HCT116 (cell line): ENCODE measurements around the gene RGS13. TPM values are rescaled to one million over a fixed set of nuclear protein-coding genes. Genes with fewer than 3 reads are reported as not detected.

ENCODE experiments used
- ATAC-seq: fragments of 200-7000 bp; cut with Tn5 transposase; 2 replicates; pipeline ENCODE4 v1.9.1; 2020; ENCODE audit warnings: mild to moderate bottlenecking, moderate library complexity
- BruUV-seq: library from RNA; stranded (reverse); fragments of 400-500 nt; replicated peaks from 2 replicates; lab custom pipeline; 2021; lab: Mats Ljungman, UMichigan
- CTCF ChIA-PET: fragments of 300-600 bp; sonication (Branson Sonifier 250); formaldehyde crosslinking; loops from one replicate; lab custom pipeline; 2021; ENCODE audit warnings: antibody characterized with exemption; lab: Charles Lee
- POLR2A ChIA-PET: fragments of 300-600, 350-600 bp; sonication (Branson Sonifier 250); formaldehyde crosslinking; loops from one replicate; lab custom pipeline; 2021; ENCODE audit warnings: antibody characterized with exemption; lab: Charles Lee
- RAD21 ChIA-PET, 2 experiments: fragments of 300-600 bp; sonication (Branson Sonifier 250); formaldehyde crosslinking; loops; one replicate each; lab custom pipeline; 2023; ENCODE audit warnings: low total read pairs in 2 of 2; ENCODE audit not compliant: uncharacterized antibody in 2 of 2, unreplicated experiment in 2 of 2, low non-redundant PET in 1 of 2; lab: Charles Lee
- DNase-seq: peaks from one replicate; pipeline ENCODE4 v3.0.0-alpha.2; 2010; ENCODE audit warnings: low read depth, low spot score
- H2AFZ ChIP-seq: fragments of 200-600 bp; shearing (Covaris generic), sonication (generic); 2 replicates; pipeline ENCODE4 v1.6.1; 2017; ENCODE audit warnings: low read depth, mixed run types, mixed read lengths, antibody characterized with exemption, low read length; ENCODE audit not compliant: poor library complexity, severe bottlenecking
- H3K27ac ChIP-seq: 2 replicates; pipeline ENCODE4 v1.5.1; 2012; ENCODE audit warnings: low read depth, low read length
- H3K27me3 ChIP-seq: fragments of 200-600 bp; sonication (generic); 2 replicates; pipeline ENCODE4 v1.6.1; 2016; ENCODE audit warnings: mixed run types, low read length, mixed read lengths; ENCODE audit not compliant: insufficient read depth
- H3K36me3 ChIP-seq, 2 experiments: fragments of 200-500 bp in 1 of 2; fragments of 200-600 bp in 1 of 2; sonication (Bioruptor generic) in 1 of 2; sonication (generic) in 1 of 2; 2 replicates each; pipeline versions ENCODE4 v1.5.1 to v1.6.1; 2014 to 2016; ENCODE audit warnings: low read length in 2 of 2, inconsistent platforms in 1 of 2, mixed read lengths in 1 of 2, mixed run types in 1 of 2; ENCODE audit not compliant: insufficient read depth in 2 of 2, control insufficient read depth in 1 of 2
- H3K4me1 ChIP-seq, 2 experiments: fragments of 200-600 bp in 1 of 2; sonication (generic) in 1 of 2; 2 replicates each; pipeline versions ENCODE4 v1.5.1 to v1.6.1; 2012 to 2017; ENCODE audit warnings: low read length in 2 of 2, inconsistent platforms in 1 of 2, mild to moderate bottlenecking in 1 of 2, mixed read lengths in 1 of 2, mixed run types in 1 of 2, moderate library complexity in 1 of 2; ENCODE audit not compliant: insufficient read depth in 2 of 2, control insufficient read depth in 1 of 2
- H3K4me2 ChIP-seq: fragments of 200-600 bp; sonication (generic); 2 replicates; pipeline ENCODE4 v1.6.1; 2017; ENCODE audit warnings: mixed run types, low read length, mixed read lengths
- H3K4me3 ChIP-seq, 2 experiments: fragments of 200-600 bp in 1 of 2; sonication (generic) in 1 of 2; replicated peaks in 1 of 2; 2 replicates each; pipeline ENCODE4 v1.5.1; 2011 to 2016; ENCODE audit warnings: low read length in 2 of 2, control low read depth in 1 of 2, low read depth in 1 of 2, mild to moderate bottlenecking in 1 of 2, mixed read lengths in 1 of 2, mixed run types in 1 of 2
- H3K79me2 ChIP-seq: fragments of 200-600 bp; sonication (generic); 2 replicates; pipeline ENCODE4 v1.6.1; 2017; ENCODE audit warnings: mild to moderate bottlenecking, mixed run types, low read length, moderate library complexity, mixed read lengths; ENCODE audit not compliant: insufficient read depth
- H3K9ac ChIP-seq: fragments of 200-600 bp; sonication (generic); 2 replicates; pipeline ENCODE4 v1.6.1; 2016; ENCODE audit warnings: low read length, mixed read lengths
- H3K9me2 ChIP-seq: fragments of 200-600 bp; sonication (generic), shearing (Covaris generic); 2 replicates; pipeline ENCODE4 v1.6.1; 2017; ENCODE audit warnings: mixed run types, mild to moderate bottlenecking, moderate library complexity; ENCODE audit not compliant: insufficient read depth
- H3K9me3 ChIP-seq, 2 experiments: fragments of 200-500 bp in 1 of 2; fragments of 200-600 bp in 1 of 2; sonication (Bioruptor generic) in 1 of 2; sonication (generic) in 1 of 2; 2 replicates each; pipeline ENCODE4 v1.6.1; 2014 to 2017; ENCODE audit warnings: low read length in 2 of 2, mixed read lengths in 2 of 2, inconsistent platforms in 1 of 2, low read depth in 1 of 2, mild to moderate bottlenecking in 1 of 2, mixed run types in 1 of 2, moderate library complexity in 1 of 2; ENCODE audit not compliant: control insufficient read depth in 1 of 2, insufficient read depth in 1 of 2
- H4K20me1 ChIP-seq: fragments of 200-600 bp; sonication (generic), shearing (Covaris generic); 2 replicates; pipeline ENCODE4 v1.6.1; 2017; ENCODE audit warnings: mixed run types, mild to moderate bottlenecking, moderate library complexity; ENCODE audit not compliant: insufficient read depth
- ATF3 ChIP-seq: IDR thresholded peaks from 2 replicates; pipeline ENCODE4 v1.6.1; 2012
- CBX3 ChIP-seq: IDR thresholded peaks from 2 replicates; pipeline ENCODE4 v1.6.1; 2012; ENCODE audit warnings: low read depth
- ELF1 ChIP-seq: IDR thresholded peaks from 2 replicates; pipeline ENCODE4 v1.6.1; 2012; ENCODE audit warnings: low read depth, borderline replicate concordance
- EZH2 ChIP-seq: fragments of 200-600 bp; sonication (generic); IDR thresholded peaks from 2 replicates; pipeline ENCODE4 v1.6.1; 2017; ENCODE audit warnings: antibody characterized with exemption, mixed run types
- JUND ChIP-seq: IDR thresholded peaks from 2 replicates; pipeline ENCODE4 v1.6.1; 2012
- POLR2A ChIP-seq: IDR thresholded peaks from 2 replicates; pipeline ENCODE4 v1.7.0; 2011; ENCODE audit warnings: borderline replicate concordance; ENCODE audit not compliant: insufficient read depth, insufficient read length; ENCODE audit errors: extremely low read depth
- REST ChIP-seq: IDR thresholded peaks from 2 replicates; pipeline ENCODE4 v1.6.1; 2012; ENCODE audit warnings: low read depth
- SIN3A ChIP-seq: IDR thresholded peaks from 2 replicates; pipeline ENCODE4 v1.6.1; 2012; ENCODE audit warnings: low read depth
- SP1 ChIP-seq: IDR thresholded peaks from 2 replicates; pipeline ENCODE4 v1.6.1; 2012; ENCODE audit warnings: low read depth
- intact Hi-C: fragments of 100-400 bp; cut with micrococcal nuclease; formaldehyde crosslinking; loops from 2 replicates; pipeline ENCODE4 v1.10.0; 2022
- total RNA-seq: library from RNA; stranded (reverse); gene quantifications from one replicate; pipeline ENCODE4 v1.2.1, GENCODE V29; 2021; ENCODE audit not compliant: unreplicated experiment

RGS13 gene
- total RNA-seq, 1 experiment from 2014 or later: not detected

- H3K4me3 ChIP-seq: no peak overlapping the region
- ChIA-PET CTCF (no interaction called here), POLR2A (no interaction called here), RAD21 (no interaction called here)
- no peak overlapping the region for H2AFZ ChIP-seq
- DNase-seq (no peak), ATAC-seq (no peak)
- no peaks in the 10 kb centered on the region for H3K9me3 ChIP-seq
- H4K20me1 ChIP-seq: no peaks in the 10 kb centered on the region
- H3K27me3 ChIP-seq: no peaks in the 10 kb centered on the region
- peaks cover 0 to 12% of the 10 kb centered on the region in 2 experiments; a peak in 1 of 4 replicates for H3K4me1 ChIP-seq
- H3K9me2 ChIP-seq: no peaks in the 10 kb centered on the region
- no peaks in the 10 kb centered on the region for H3K79me2 ChIP-seq
- intact Hi-C loops: no loop called here
- H3K9ac ChIP-seq: no peak overlapping the region
- no peak overlapping the region for H3K4me2 ChIP-seq
- H3K36me3 ChIP-seq: no peaks in the 10 kb centered on the region
- BruUV-seq: no TSS peak
- TF ChIP-seq SIN3A (no peak), EZH2 (no peak), CBX3 (no peak), ATF3 (no peak), ELF1 (no peak), REST (no peak), JUND (no peak), SP1 (no peak), POLR2A (no peak)
- no peak overlapping the region for H3K27ac ChIP-seq
Measured at GRCh38 chr1:192629612-192630011, 6.3 kb upstream of the RGS13 start.
